ENCODE data around the gene KIAA0825.

DNA sequence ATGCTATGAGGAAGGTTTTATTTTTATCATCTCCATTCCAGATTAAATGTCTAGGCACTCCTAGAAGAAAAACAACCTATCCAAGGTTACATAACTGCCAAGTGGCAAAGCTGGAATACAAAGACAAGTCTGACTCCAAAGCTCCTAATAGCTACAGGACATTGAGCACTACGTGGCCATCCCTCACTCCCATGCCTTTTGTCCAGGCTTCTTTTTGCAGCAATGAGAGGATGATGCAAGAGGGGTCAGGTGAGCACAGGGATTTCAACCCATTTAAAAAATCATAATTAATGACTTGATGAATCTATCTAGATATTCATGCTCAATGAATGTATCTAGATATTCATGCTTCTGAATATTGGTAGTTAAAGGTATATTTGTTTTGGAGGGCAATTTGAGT lies 117.0 kb downstream of the KIAA0825 start:
- TF ChIP-seq, protein P1, sequence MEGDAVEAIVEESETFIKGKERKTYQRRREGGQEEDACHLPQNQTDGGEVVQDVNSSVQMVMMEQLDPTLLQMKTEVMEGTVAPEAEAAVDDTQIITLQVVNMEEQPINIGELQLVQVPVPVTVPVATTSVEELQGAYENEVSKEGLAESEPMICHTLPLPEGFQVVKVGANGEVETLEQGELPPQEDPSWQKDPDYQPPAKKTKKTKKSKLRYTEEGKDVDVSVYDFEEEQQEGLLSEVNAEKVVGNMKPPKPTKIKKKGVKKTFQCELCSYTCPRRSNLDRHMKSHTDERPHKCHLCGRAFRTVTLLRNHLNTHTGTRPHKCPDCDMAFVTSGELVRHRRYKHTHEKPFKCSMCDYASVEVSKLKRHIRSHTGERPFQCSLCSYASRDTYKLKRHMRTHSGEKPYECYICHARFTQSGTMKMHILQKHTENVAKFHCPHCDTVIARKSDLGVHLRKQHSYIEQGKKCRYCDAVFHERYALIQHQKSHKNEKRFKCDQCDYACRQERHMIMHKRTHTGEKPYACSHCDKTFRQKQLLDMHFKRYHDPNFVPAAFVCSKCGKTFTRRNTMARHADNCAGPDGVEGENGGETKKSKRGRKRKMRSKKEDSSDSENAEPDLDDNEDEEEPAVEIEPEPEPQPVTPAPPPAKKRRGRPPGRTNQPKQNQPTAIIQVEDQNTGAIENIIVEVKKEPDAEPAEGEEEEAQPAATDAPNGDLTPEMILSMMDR (IDR thresholded peaks at IDR 0.05; ENCODE audit: poor library complexity, severe bottlenecking) = no peak
- TF ChIP-seq EZH2 (IDR thresholded peaks at IDR 0.05; ENCODE audit: borderline replicate concordance, insufficient read depth, low read length, poor library complexity, severe bottlenecking) (no peak), TAF1 (IDR thresholded peaks at IDR 0.05; ENCODE audit: low read depth) (no peak), MXI1 (conservative IDR thresholded peaks at IDR 0.05; ENCODE audit: poor library complexity, severe bottlenecking) (no peak), SMC3 (conservative IDR thresholded peaks at IDR 0.05; ENCODE audit: poor library complexity) (no peak), REST (IDR thresholded peaks at IDR 0.05; ENCODE audit: borderline replicate concordance) (no peak), POLR2AphosphoS5 (IDR thresholded peaks at IDR 0.05) (no peak)
